ENCODE data around the gene MOB3A. TPM values are rescaled to one million over a fixed set of nuclear protein-coding genes. Genes with fewer than 3 reads are reported as not detected.
"Not testable (repeated sequence)": the region's sequence is repeated elsewhere in the genome, so short reads cannot be mapped to it uniquely, and the experiment has no call there.

Gene MOB3A
- total and polyA plus RNA-seq, 10 of the 15 experiments (the other 5 are each of a cell fraction or from before 2014, with no cell fraction given) = 7.5 to 229 (median 79.4) TPM

GRCh38 chr19:2034253-2034652, 61.9 kb downstream of the MOB3A start:
- BruUV-seq (replicated peaks); H3K27ac ChIP-seq (ENCODE audit: control insufficient read depth, insufficient read depth); SMC1A ChIA-PET (ENCODE audit: uncharacterized antibody, unreplicated experiment); H3K4me1 ChIP-seq (ENCODE audit: control insufficient read depth, insufficient read depth, low read length); intact Hi-C loops (cut with micrococcal nuclease; ENCODE audit: unreplicated experiment); RAD21 ChIA-PET (ENCODE audit: unreplicated experiment); ATAC-seq; H3K27me3 ChIP-seq (replicated peaks in 1 of 2; ENCODE audit: control insufficient read depth in 2 of 2, insufficient read depth in 2 of 2, low read length in 1 of 2); FAIRE-seq; H3K36me3 ChIP-seq (ENCODE audit: control insufficient read depth in 2 of 2, insufficient read depth in 2 of 2, low read length in 1 of 2); H3K79me2 ChIP-seq (ENCODE audit: control insufficient read depth, insufficient read depth, low read length); H3K4me3 ChIP-seq; H4K20me1 ChIP-seq (ENCODE audit: control insufficient read depth, insufficient read depth); in situ Hi-C loops (cut with MboI); H3K9me3 ChIP-seq (replicated peaks; ENCODE audit: control insufficient read depth, insufficient read depth, low read length); H3K4me2 ChIP-seq (ENCODE audit: control insufficient read depth, insufficient read depth); DNase-seq (ENCODE audit: low read depth, low spot score); H3K9ac ChIP-seq (ENCODE audit: control insufficient read depth, insufficient read depth, low read length); H2AFZ ChIP-seq (ENCODE audit: control insufficient read depth, low read depth, low read length): not testable (repeated sequence)
- CTCF ChIA-PET = interaction anchor here (1.5 kb wide), 1 partner anchor 15 kb away, joined by 4 read pairs; no protein-coding TSS in a partner anchor
- WGBS (ENCODE audit: insufficient coverage, insufficient replicate concordance, low lambda C conversion rate, missing lambda C conversion rate) = 81% methylated on average over 15 of the region's 15 CpGs
- POLR2A ChIA-PET = interaction anchor here (0.6 to 1.0 kb wide), 2 partner anchors 40 to 51 kb away, joined by 3 to 4 read pairs; no protein-coding TSS in a partner anchor

- FAIRE-seq (no peak), DNase-seq (ENCODE audit: low read depth, low spot score) (no peak), ATAC-seq (no peak)
- no peaks in the 10 kb centered on the region for H3K79me2 ChIP-seq (ENCODE audit: control insufficient read depth, insufficient read depth, low read length)
- peaks cover 2 to 3% of the 10 kb centered on the region in 2 experiments; a peak in 3 of 4 replicates for H3K36me3 ChIP-seq (ENCODE audit: control insufficient read depth in 2 of 2, insufficient read depth in 2 of 2, low read length in 1 of 2)
- no TSS peak for BruUV-seq (replicated peaks)
- H3K4me3 ChIP-seq = no peak overlapping the region
- no peak overlapping the region for H3K9ac ChIP-seq (ENCODE audit: control insufficient read depth, insufficient read depth, low read length)
- peaks cover 5% of the 10 kb centered on the region; the same call in 2 of the 3 replicates for H3K9me3 ChIP-seq (replicated peaks; ENCODE audit: control insufficient read depth, insufficient read depth, low read length)
- ChIA-PET POLR2A (no interaction called here), RAD21 (ENCODE audit: unreplicated experiment) (interaction anchor here (2.2 kb wide), 1 partner anchor 8 kb away, joined by 9 read pairs; no protein-coding TSS in a partner anchor), CTCF (no interaction called here), SMC1A (ENCODE audit: uncharacterized antibody, unreplicated experiment) (no interaction called here)
- no peak overlapping the region for H3K27ac ChIP-seq (ENCODE audit: control insufficient read depth, insufficient read depth)
- intact Hi-C loops (cut with micrococcal nuclease; ENCODE audit: unreplicated experiment) (no loop called here), in situ Hi-C loops (cut with MboI) (no loop called here)
- no peak for TF ChIP-seq BRCA1 (IDR thresholded peaks at IDR 0.05; ENCODE audit: low read depth, low read length)
- no peak for TF ChIP-seq CHD2 (IDR thresholded peaks at IDR 0.05; ENCODE audit: borderline replicate concordance, low read depth, low read length)
- TF ChIP-seq SUPT20H (IDR thresholded peaks at IDR 0.05; ENCODE audit: borderline replicate concordance, control insufficient read depth, low read depth, low read length) = no peak
- TF ChIP-seq NFYB (IDR thresholded peaks at IDR 0.05; ENCODE audit: insufficient read depth, low read depth, low read length) = no peak
- TF ChIP-seq GATAD2B (conservative IDR thresholded peaks at IDR 0.05; ENCODE audit: low read depth) = no peak
- TF ChIP-seq RB1 (IDR thresholded peaks at IDR 0.05; ENCODE audit: borderline replicate concordance) = no peak
- H3K4me2 ChIP-seq (ENCODE audit: control insufficient read depth, insufficient read depth) = no peak overlapping the region
- H4K20me1 ChIP-seq (ENCODE audit: control insufficient read depth, insufficient read depth) = no peaks in the 10 kb centered on the region
- no peak overlapping the region for H2AFZ ChIP-seq (ENCODE audit: control insufficient read depth, low read depth, low read length)
- H3K27me3 ChIP-seq (replicated peaks in 1 of 2; ENCODE audit: control insufficient read depth in 2 of 2, insufficient read depth in 2 of 2, low read length in 1 of 2) = no peaks in the 10 kb centered on the region
- WGBS (ENCODE audit: insufficient coverage, insufficient replicate concordance, low lambda C conversion rate, missing lambda C conversion rate) = 70% methylated on average over 9 of the region's 9 CpGs
- H3K4me1 ChIP-seq (ENCODE audit: control insufficient read depth, insufficient read depth, low read length) = peaks cover 3% of the 10 kb centered on the region; the same call in 1 of the 2 replicates
Observed at GRCh38 chr19:2033825-2034159, 62.3 kb downstream of the MOB3A start.

Data from GM12878 (cell line).